OCI-LY1 (cell line): ENCODE data around the gene COA6.

Experiments used
- H2AFZ ChIP-seq: fragments of 200-600 bp; sonication (generic), shearing (Covaris generic); 2 replicates; pipeline ENCODE4 v1.6.0; 2014; ENCODE audit warnings: antibody characterized with exemption, mild to moderate bottlenecking, low read length
- H3F3A ChIP-seq: fragments of 200-600 bp; sonication (generic), shearing (Covaris generic); 2 replicates; pipeline ENCODE4 v1.6.0; 2014; ENCODE audit warnings: mild to moderate bottlenecking, antibody characterized with exemption, low read length, moderate library complexity; ENCODE audit not compliant: insufficient read depth
- H3K27ac ChIP-seq: fragments of 200-600 bp; sonication (generic); 2 replicates; pipeline ENCODE4 v1.5.1; 2014; ENCODE audit warnings: low read length, mixed run types, mild to moderate bottlenecking, low read depth; ENCODE audit not compliant: poor library complexity, severe bottlenecking
- H3K27me3 ChIP-seq: fragments of 200-600 bp; sonication (generic); 2 replicates; pipeline ENCODE4 v1.6.0; 2014; ENCODE audit warnings: antibody characterized with exemption, mild to moderate bottlenecking, low read length, moderate library complexity; ENCODE audit not compliant: insufficient read depth
- H3K36me3 ChIP-seq: fragments of 200-600 bp; sonication (generic); 2 replicates; pipeline ENCODE4 v1.6.1; 2014; ENCODE audit warnings: mild to moderate bottlenecking, antibody characterized with exemption, low read length, moderate library complexity, mixed read lengths; ENCODE audit not compliant: insufficient read depth
- H3K4me1 ChIP-seq: fragments of 200-600 bp; sonication (generic); 2 replicates; pipeline ENCODE4 v1.5.1; 2014; ENCODE audit warnings: mild to moderate bottlenecking, low read length, moderate library complexity; ENCODE audit not compliant: insufficient read depth, severe bottlenecking
- H3K4me2 ChIP-seq: fragments of 200-600 bp; sonication (generic), shearing (Covaris generic); 2 replicates; pipeline ENCODE4 v1.6.1; 2014; ENCODE audit warnings: low read length
- H3K4me3 ChIP-seq: fragments of 200-600 bp; sonication (generic); 2 replicates; pipeline ENCODE4 v1.5.1; 2014; ENCODE audit warnings: low read length, low read depth, mild to moderate bottlenecking, mixed read lengths; ENCODE audit not compliant: poor library complexity, severe bottlenecking
- H3K79me2 ChIP-seq: fragments of 200-600 bp; shearing (Covaris generic); 2 replicates; pipeline ENCODE4 v1.6.1; 2016; ENCODE audit warnings: mixed run types, low read length, mixed read lengths; ENCODE audit not compliant: insufficient read depth
- H3K9ac ChIP-seq: fragments of 200-600 bp; sonication (generic), shearing (Covaris generic); 2 replicates; pipeline ENCODE4 v1.6.1; 2014; ENCODE audit warnings: mild to moderate bottlenecking, low read length, mixed read lengths
- H3K9me2 ChIP-seq: fragments of 200-600 bp; sonication (generic), shearing (Covaris generic); 2 replicates; pipeline ENCODE4 v1.6.1; 2014; ENCODE audit warnings: low read depth, mild to moderate bottlenecking, low read length, mixed read lengths
- H3K9me3 ChIP-seq: fragments of 200-600 bp; shearing (Covaris generic); 2 replicates; pipeline ENCODE4 v1.6.1; 2014; ENCODE audit warnings: low read length, mixed read lengths
- H4K20me1 ChIP-seq: fragments of 200-600 bp; sonication (generic), shearing (Covaris generic); 2 replicates; pipeline ENCODE4 v1.6.0; 2016; ENCODE audit warnings: mild to moderate bottlenecking, low read length; ENCODE audit not compliant: insufficient read depth
- EZH2 ChIP-seq: fragments of 200-600 bp; sonication (generic), shearing (Covaris generic); IDR thresholded peaks from 2 replicates; pipeline ENCODE4 v1.8.0; 2017; ENCODE audit warnings: borderline replicate concordance, mixed run types, mild to moderate bottlenecking, antibody characterized with exemption, low read length, moderate library complexity, mixed read lengths
- TF ChIP-seq, protein P1 (sequence below): fragments of 200-600 bp; sonication (generic), shearing (Covaris generic); IDR thresholded peaks from 2 replicates; pipeline ENCODE4 v1.5.1; 2017; ENCODE audit warnings: mild to moderate bottlenecking, antibody characterized with exemption, low read length, moderate library complexity, mixed read lengths

Gene COA6

DNA sequence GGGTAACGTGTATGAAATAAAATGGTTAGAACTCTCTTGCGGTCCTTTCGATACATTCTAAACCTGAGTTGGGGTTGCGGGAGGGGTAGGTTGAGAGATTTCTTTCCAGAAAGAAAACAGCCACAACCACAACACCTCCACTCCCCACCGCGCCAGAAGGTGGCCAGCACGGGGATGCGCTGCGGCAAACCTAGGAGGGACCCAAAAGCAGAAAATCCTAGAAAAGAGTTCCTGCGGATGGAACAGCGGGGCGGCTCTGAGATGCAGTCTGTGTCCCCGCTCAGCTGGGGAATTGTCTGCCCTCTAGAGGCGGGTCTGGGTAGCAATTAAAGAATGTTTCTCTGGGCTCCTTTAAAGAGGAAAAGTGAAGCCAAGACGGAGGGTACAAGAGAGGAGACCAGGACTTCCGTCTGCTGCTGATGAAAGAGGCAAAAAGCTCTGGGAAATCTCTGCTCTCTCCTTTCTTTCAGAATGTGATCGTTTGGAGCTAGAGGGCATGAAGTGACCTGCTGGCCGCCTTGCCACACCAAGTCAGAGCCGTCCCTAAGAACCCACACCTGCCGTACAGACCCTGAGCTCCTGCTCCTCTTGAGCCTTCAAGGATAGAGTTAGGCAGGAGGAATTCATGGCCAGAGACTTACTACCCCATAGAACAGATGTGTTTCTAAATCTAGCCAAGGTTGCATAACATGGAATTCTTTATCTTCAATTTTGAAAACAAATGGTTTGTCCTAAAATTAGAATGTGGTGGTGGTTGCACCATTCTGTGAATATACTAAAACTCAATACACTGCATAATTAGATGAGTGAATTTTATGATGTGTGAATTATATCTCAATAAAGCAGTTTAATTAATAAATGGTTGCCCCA, 46.5 kb upstream of the COA6 start:
- Histone ChIP-seq H3K79me2 (no peaks in the 10 kb centered on the region), H3K9me2 (no peaks in the 10 kb centered on the region), H3K9me3 (no peaks in the 10 kb centered on the region), H3K27me3 (peaks cover 3% of the 10 kb centered on the region; the same call in 1 of the 2 replicates), H4K20me1 (no peaks in the 10 kb centered on the region), H3K27ac (no peak overlapping the region), H3K4me2 (peak overlapping the region; percentile 44), H3K4me1 (peaks cover 29% of the 10 kb centered on the region), H3K36me3 (no peaks in the 10 kb centered on the region), H3F3A (no peaks in the 10 kb centered on the region), H3K9ac (no peak overlapping the region), H2AFZ (no peak overlapping the region), H3K4me3 (peak overlapping the region; percentile 22)
- TF ChIP-seq, protein P1, sequence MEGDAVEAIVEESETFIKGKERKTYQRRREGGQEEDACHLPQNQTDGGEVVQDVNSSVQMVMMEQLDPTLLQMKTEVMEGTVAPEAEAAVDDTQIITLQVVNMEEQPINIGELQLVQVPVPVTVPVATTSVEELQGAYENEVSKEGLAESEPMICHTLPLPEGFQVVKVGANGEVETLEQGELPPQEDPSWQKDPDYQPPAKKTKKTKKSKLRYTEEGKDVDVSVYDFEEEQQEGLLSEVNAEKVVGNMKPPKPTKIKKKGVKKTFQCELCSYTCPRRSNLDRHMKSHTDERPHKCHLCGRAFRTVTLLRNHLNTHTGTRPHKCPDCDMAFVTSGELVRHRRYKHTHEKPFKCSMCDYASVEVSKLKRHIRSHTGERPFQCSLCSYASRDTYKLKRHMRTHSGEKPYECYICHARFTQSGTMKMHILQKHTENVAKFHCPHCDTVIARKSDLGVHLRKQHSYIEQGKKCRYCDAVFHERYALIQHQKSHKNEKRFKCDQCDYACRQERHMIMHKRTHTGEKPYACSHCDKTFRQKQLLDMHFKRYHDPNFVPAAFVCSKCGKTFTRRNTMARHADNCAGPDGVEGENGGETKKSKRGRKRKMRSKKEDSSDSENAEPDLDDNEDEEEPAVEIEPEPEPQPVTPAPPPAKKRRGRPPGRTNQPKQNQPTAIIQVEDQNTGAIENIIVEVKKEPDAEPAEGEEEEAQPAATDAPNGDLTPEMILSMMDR, result peak; percentile 73
- TF ChIP-seq EZH2, result no peak

DNA sequence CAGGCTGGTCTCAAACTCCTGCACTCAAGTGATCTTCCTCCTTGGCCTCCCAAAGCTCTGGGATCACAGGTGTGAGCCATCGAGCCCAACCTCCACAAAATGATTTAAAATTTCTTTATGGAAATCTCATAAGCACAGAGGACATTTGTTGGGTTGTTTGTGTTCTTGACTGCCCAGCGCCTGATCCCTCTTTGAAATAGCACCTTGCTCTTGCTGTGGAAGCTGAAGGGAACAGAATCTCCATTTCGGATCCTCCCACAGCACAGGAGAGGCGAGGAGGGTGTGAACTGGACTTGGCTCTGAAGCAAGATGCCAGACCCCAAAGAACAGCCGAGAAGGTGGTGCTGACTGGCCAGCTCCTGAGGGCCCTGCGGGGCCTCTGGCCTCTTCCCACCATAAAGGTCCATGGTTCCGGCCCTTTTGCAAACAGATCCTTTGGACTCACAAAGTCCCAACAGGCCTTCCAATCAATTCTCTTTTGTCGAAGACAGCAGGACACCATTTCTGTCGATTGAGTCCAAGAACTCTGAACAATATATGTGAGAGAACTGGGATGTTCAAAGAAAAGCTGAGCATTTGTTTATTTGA, 45.6 kb upstream of the COA6 start:
- Histone ChIP-seq H3K27ac (no peak overlapping the region), H3K27me3 (peaks cover 3% of the 10 kb centered on the region; the same call in 1 of the 2 replicates), H2AFZ (no peak overlapping the region), H3K4me2 (no peak overlapping the region), H3K9me3 (no peaks in the 10 kb centered on the region), H3K9me2 (no peaks in the 10 kb centered on the region), H3K4me3 (no peak overlapping the region), H3K4me1 (peaks cover 29% of the 10 kb centered on the region), H3F3A (no peaks in the 10 kb centered on the region), H4K20me1 (no peaks in the 10 kb centered on the region), H3K36me3 (no peaks in the 10 kb centered on the region), H3K79me2 (no peaks in the 10 kb centered on the region), H3K9ac (no peak overlapping the region)
- TF ChIP-seq, protein P1, result no peak
- no peak for TF ChIP-seq EZH2

DNA sequence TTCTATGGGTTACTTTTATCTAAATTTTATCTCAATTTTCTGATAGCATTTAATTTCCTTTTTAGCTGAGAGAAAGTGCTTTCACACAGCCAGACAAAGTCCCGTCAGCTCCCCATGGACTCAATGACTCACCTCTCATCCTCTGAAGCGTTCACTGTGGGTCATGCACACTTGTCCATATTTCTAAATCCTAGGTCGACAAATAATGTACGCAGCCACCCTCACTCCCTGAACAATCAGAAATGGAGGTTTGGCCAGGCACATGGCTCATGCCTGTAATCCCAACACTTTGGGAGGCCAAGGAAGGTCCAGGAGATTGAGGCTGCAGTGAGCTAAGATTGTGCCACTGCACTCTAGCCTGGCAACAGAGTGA, 42.4 kb upstream of the COA6 start:
- Histone ChIP-seq H3K9me3 (0 out of 2 replicates have a peak, but pooled peaks cover 2% of the 10 kb centered on the region), H3K36me3 (no peaks in the 10 kb centered on the region), H3K9me2 (no peaks in the 10 kb centered on the region), H3K4me1 (peaks cover 23% of the 10 kb centered on the region), H3K4me3 (peak overlapping the region; percentile 37), H3F3A (0 out of 2 replicates have a peak, but pooled peaks cover 3% of the 10 kb centered on the region), H3K27me3 (no peaks in the 10 kb centered on the region), H3K79me2 (no peaks in the 10 kb centered on the region), H3K4me2 (peak overlapping the region; percentile 46; the same call in 1 of the 2 replicates), H4K20me1 (no peaks in the 10 kb centered on the region), H3K27ac (no peak overlapping the region), H2AFZ (no peak overlapping the region), H3K9ac (no peak overlapping the region)
- TF ChIP-seq EZH2, result no peak
- TF ChIP-seq, protein P1, result no peak
